Right kidney (tissue), 1 donor: ENCODE measurements around the gene CLCN2.

ENCODE experiments used
- DNase-seq: peaks from one replicate; pipeline ENCODE4 v3.0.0-alpha.2; 2016

Gene CLCN2

DNA sequence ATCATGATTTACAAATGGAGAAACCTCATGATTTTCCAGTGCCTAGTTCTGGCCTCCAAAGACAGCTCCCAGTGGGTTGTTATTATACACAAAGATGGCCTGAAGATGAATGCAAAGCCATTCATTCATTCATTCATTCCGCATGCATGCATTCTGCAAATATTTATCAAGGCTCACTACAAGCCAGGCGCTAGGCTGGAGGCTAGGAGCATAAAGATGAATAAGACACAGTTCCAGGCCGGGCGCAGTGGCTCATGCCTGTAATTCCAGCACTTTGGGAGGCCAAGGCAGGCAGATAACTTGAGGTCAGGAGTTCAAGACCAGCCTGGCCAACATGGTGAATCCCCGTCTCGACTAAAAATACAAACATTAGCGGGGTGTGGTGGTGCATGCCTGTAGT lies 64.8 kb downstream of the CLCN2 start:
- DNase-seq: no peak
